Fibroblast of mammary gland (primary cell): ENCODE data around the gene PPP1R13B.

Source experiments
- DNase-seq: peaks from one replicate; pipeline ENCODE4 v3.0.0-alpha.2; 2010; ENCODE audit warnings: low read depth
- H3K4me3 ChIP-seq: 2 replicates; pipeline ENCODE4 v1.5.1; 2011; ENCODE audit warnings: low read depth, mild to moderate bottlenecking, low read length, moderate library complexity; ENCODE audit not compliant: control insufficient read depth
- CTCF ChIP-seq: conservative IDR thresholded peaks from 2 replicates; pipeline ENCODE4 v1.5.1; 2011; ENCODE audit warnings: low read depth, low read length, inconsistent platforms; ENCODE audit not compliant: control insufficient read depth, insufficient read depth

Gene PPP1R13B

GRCh38 chr14:103847451-103848174 is at the start of gene PPP1R13B:
TSS of gene PPP1R13B (minus strand) at chr14:103847575. CDS start at chr14:103847307, 268 bp downstream.
- peak; percentile 64 for DNase-seq
- TF ChIP-seq CTCF, result no peak
- peak within 1 kb of the TSS; percentile 60 for H3K4me3 ChIP-seq

- no peak for TF ChIP-seq CTCF
- no peak for DNase-seq
- H3K4me3 ChIP-seq, result no peak overlapping the region
These were observed 49.2 kb upstream of the PPP1R13B start for GRCh38 chr14:103896578-103896977.

GRCh38 chr14:103894723-103895059 is 47.3 kb upstream of the PPP1R13B start:
- TF ChIP-seq CTCF, result no peak
- DNase-seq, result no peak
- no peak overlapping the region for H3K4me3 ChIP-seq

GRCh38 chr14:103894034-103894722 is 46.8 kb upstream of the PPP1R13B start:
- TF ChIP-seq CTCF, result no peak
- no peak overlapping the region for H3K4me3 ChIP-seq
- DNase-seq, result no peak

- no peak for DNase-seq
- H3K4me3 ChIP-seq, result no peak overlapping the region
- TF ChIP-seq CTCF, result no peak
These were observed 44.9 kb upstream of the PPP1R13B start for GRCh38 chr14:103892247-103892646.

GRCh38 chr14:103891667-103892215 is 44.4 kb upstream of the PPP1R13B start:
- no peak overlapping the region for H3K4me3 ChIP-seq
- no peak for DNase-seq
- no peak for TF ChIP-seq CTCF
